ENCODE results near the gene TEX38.
"Not testable (repeated sequence)": the region's sequence is repeated elsewhere in the genome, so short reads cannot be mapped to it uniquely, and the experiment has no call there.

The TEX38 gene

DNA sequence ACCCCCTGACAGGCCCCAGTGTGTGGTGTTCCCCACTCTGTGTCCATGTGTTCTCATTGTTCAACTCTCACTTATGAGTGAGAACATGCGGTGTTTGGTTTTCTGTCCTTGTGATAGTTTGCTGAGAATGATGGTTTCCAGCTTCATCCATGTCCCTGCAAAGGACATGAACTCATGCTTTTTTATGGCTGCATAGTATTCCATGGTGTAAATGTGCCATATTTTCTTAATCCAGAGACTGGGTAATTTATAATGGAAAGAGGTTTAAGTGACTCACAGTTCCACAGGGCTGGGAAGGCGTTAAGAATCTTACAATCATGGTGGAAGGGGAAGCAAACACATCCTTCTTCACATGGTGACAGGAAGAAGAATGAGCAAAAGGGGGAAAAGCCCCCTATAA, 17.0 kb upstream of the TEX38 start:
- not testable (repeated sequence) for FAIRE-seq

DNA sequence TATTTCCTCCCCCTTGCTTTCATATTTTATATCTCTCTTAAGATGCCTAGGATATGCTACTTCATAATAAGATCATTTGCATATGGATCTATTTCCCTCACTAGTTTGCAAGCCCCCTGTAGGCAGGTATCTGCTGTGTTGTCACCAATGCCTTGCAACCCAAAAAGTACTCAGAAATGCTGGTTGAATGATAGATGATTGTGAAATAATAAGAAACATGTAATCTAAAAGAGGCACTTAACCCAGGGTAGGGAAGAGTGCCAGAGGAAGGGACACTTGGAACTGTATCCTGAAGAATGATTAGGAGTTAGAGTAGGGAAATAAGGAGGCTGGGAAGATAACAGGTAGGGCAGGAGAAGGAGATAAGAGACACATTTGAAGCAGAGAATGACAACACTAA, 15.8 kb upstream of the TEX38 start:
- FAIRE-seq (no peak), DNase-seq (ENCODE audit: insufficient read length, low spot score) (no peak)

More for the DNA sequence above, 17.0 kb upstream of the TEX38 start:
- not testable (repeated sequence) for DNase-seq (ENCODE audit: insufficient read length, low spot score)

DNA sequence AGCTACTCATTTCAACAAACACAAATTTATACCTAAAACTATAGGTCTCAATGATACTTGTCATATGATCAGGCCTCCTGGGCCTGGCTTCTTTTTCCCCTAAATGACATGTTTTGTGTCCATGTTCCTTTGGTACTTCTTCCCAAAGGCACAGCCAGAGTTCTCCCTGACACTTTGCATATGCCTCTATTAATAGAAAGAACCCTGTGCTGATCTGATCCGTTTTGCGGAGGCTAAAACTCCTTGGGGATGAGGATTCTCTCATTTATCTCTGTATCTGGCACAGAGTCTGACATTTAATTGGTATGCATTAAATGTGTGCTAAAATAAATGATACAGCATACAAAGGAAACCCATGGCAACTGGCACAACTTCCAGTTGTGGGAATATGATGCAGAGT, 15.0 kb upstream of the TEX38 start:
- DNase-seq (ENCODE audit: insufficient read length, low spot score), result no peak
- no peak for FAIRE-seq

DNA sequence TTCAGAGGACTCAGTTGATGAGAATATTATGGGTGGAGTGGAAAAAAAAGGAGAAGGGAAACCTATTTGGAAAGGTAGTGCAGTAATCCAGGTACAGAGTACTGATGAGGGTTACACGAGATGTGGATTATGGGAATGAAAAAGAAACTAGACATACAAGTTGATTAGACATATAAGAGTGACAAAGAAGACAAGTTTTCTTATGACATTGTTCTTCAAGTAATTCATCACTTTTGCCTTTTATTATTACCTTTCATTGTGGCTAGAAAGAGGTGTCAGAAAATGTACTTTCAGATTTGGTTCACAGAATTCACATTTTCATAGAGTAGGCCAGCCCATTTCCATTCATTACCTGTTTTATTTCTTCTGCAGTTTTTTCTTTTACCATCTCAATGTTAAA, 13.9 kb upstream of the TEX38 start:
- no peak for FAIRE-seq
- no peak for DNase-seq (ENCODE audit: insufficient read length, low spot score)

DNA sequence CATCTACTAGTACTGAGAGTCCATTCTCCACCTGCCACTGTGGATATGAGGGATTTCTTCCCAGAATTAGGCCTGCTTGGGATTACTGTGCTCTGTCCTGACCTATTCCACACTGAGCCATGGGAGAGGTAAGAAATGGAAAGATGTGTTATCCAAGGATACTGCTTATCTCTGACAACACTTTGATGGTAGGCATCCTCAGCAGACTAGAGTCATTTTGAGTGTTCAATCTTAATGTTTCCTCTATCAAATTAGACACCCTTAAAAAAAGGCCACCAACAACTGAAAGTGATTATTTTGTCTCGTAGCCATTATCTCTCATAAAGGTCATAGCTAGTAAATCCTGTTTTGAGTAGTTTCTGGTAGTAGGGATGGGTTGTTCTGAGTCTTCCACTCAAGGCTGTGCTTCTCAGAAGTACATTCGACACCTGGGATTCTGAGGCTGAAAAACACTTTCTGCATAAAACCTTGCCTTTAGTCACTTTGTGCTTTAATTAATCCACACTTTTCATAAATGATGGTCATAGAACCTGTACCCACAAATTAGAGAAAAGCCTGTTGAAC, 12.3 kb upstream of the TEX38 start:
- DNase-seq (ENCODE audit: insufficient read length, low spot score) (no peak), FAIRE-seq (no peak)

DNA sequence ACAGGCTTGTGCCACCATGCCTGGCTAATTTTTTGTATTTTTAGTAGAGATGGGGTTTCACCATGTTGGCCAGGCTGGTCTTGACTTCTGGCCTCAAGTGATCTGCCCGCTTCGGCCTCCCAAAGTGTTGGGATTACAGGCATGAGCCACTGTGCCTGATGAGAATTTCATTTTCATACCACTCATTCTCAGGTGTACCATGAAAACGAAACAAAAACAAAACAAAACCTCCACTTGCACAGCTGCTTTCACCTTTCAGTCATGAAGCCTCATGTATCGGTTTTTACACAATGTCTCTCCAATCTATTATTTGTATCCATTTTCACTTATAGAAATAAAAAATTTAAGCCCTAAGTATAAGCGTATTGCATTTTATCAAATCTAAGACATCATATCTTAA, 11.5 kb upstream of the TEX38 start:
- not testable (repeated sequence) for FAIRE-seq; DNase-seq (ENCODE audit: insufficient read length, low spot score)

DNA sequence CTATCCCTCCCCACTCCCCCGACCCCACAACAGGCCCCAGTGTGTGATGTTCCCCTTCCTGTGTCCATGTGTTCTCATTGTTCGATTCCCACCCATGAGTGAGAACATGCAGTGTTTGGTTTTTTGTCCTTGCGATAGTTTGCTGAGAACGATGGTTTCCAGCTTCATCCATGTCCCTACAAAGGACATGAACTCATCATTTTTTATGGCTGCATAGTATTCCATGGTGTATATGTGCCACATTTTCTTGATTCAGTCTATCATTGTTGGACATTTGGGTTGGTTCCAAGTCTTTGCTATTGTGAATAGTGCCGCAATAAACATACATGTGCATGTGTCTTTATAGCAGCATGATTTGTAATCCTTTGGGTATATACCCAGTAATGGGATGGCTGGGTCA, 8.7 kb upstream of the TEX38 start:
- not testable (repeated sequence) for DNase-seq (ENCODE audit: insufficient read length, low spot score); FAIRE-seq

DNA sequence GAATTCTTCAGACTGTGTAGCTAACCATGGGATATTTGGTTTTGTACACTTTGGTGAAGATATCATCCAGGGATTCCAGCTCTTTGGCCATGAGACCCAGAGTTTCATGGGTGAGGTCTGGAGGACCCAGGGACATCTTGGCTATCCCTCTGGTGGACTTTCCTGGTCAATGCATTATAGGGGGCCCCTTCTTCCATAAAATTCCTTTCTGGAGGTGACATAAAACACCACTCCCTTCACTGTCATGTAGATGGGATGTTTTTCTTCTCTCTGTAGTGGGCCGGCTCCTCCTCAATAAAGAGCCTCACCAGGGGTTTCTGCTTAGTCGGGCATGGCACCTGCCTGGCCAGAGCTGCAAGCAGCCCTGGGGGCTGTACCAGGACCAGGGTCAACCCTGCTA, 5.7 kb upstream of the TEX38 start:
- FAIRE-seq (no peak), DNase-seq (ENCODE audit: insufficient read length, low spot score) (no peak)

DNA sequence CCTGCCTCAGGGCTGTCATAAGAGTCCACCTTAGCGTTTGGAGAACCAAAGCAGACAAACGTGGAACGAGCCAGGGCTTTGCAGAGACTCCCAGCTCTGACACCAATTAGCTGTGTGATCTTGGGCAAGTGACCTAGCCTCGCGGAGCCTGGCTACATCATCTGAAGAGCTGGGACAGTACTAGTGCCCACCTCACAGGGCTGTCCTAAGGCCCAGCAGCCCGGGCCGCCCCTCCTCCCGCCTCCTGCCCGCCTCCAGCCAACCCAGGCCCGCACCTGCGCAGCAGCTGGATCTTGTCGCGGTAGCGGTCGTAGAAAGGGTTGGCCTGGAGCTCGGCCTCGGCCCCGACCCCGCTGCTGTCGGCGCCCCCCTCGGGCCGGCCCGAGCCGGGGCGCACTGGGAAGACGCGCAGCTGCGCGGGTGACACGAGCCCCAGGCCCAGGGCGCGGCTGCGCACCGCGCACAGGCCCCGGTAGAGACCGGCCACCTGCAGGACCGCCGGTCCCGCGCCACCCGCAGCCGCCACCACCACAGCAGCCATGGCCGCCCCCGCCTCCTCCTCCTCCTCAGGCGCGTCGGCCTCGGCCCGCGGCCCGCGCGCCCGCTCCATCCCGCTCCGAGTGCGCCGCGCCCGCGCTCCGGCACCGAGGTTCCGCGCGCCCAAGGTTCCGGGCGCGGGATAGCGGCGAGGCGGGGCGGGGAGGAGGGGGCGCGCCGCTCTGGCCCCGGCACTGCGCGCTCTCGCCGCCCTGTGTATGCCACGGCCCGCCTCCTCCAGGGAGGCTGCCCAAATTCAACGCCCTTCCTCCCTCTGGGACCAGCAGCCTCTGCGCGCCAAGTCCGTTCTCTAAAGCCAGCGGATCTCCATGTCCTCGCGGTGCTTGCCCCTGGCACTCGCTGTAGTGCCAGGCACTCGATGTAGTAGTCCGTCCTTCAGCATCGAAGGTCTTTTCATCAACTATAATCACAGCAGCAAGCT, 3.6 kb upstream of the TEX38 start, which contains the start of gene ATPAF1:
Gene ATPAF1 (minus strand): TSS at position 583 of the 979 bp plus-strand sequence. CDS start 42 bp downstream, at position 541.
- FAIRE-seq (peak; percentile 79), DNase-seq (ENCODE audit: insufficient read length, low spot score) (peak; percentile 42)

DNA sequence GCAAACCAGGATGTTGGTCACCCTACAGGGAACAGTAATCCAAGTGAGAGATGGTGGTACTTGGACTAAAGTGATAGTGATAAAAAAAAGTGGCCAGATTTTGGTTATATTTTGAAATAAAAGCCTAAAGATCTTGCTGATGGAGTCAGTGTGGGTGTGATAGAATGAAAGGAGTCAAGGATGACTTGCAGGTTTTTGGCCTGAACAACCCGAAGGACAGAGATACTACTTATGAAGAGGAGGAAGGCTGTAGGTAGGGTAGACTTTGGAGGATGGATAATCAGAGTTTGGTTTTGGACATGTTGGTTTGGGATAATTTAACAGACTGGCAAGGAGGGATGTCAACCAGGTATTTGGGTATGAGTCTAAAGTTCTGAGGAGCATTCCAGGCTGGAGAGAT, 1.5 kb upstream of the TEX38 start:
- FAIRE-seq (no peak), DNase-seq (ENCODE audit: insufficient read length, low spot score) (no peak)

DNA sequence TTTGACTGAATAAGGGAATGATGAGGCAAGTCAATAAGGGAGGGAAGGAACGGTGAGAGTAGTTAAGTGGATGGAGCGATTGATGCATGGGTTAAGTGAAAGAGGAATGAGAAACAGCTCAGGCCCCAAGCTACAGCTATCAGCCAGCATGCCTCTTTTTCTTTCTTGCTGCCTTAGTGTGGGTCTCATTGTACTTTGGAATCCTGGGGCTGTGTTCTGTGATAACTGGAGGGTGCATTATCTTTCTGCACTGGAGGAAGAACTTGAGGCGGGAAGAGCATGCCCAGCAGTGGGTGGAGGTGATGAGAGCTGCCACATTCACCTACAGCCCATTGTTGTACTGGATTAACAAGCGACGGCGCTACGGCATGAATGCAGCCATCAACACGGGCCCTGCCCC, 1.0 kb downstream of the TEX38 start:
- no peak for DNase-seq (ENCODE audit: insufficient read length, low spot score)
- FAIRE-seq, result no peak

DNA sequence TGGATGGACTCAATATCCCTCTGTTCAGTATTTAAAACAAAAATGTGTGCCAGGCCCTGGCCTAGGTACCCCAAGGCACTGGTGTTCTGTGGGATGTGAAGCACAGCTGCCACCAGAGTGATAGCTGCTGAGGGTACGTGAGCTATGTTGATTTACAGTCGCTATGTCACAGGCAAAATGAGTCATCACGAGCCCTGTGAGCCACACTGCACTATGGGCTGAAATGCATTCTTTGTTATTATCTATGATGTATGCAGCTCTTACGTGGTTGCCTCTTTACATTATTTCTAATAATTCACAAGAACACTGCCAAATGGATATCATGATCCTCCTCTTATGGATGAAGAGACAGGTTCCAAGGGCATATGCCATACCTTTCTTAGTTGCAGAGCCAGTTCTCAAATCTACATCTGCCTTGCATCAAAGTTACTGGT, 2.1 kb downstream of the TEX38 start:
- FAIRE-seq, result no peak
- DNase-seq (ENCODE audit: insufficient read length, low spot score), result peak; percentile 26

DNA sequence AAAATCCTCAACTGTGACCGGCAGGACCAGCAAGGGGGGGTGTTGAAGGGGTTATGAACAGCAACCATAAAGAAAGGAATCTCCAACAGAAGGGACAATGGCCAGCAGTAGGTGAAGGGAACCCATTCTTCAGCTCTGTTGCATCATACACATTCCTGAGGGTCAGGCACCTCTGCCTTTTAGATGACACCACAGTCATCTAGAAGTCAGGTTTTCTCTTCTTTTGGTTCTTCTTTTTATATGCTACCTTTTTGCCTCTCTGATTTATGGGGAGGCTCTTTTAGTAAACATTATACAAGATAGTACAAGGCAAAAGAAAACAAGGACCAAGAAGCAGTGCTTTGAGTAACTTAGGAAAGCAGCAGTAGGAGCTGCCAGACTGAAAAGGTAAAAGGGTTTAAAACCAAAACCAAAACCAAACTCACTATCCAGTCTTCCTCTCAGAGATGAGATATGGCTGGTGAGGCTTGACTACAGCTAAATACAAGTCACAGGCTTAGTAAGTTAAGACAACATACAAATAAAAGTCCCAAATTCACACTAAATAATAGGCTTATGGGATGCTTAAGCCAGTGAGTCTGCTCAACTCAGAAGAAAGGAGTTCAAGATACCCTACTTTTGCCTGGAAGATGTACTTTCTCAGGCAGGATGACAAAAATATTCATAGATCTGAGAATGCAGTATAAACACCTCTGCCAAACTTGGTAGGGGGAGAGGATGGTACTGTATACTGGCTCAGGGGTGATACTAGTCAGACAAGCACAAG, 4.1 kb downstream of the TEX38 start:
- DNase-seq (ENCODE audit: insufficient read length, low spot score) (no peak), FAIRE-seq (no peak)

DNA sequence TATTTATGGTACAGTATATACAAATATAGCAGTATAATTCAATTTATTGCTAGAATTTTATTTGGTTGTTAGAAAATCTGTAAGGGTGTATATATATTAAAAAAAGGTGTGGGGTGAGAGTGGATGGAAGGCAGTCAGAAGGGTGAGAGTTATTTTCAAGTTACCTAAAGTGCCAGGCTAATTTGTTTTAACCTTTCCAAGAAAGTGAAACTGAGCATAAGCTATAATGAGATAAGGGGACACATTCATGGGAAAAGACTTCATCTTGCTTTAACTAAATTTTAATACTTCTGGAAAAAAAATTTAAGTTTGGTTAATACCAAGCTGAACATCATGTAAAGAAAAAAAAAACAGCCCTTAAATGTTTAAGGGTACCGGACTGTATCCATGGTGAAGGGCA, 4.9 kb downstream of the TEX38 start:
- FAIRE-seq (no peak), DNase-seq (ENCODE audit: insufficient read length, low spot score) (no peak)

DNA sequence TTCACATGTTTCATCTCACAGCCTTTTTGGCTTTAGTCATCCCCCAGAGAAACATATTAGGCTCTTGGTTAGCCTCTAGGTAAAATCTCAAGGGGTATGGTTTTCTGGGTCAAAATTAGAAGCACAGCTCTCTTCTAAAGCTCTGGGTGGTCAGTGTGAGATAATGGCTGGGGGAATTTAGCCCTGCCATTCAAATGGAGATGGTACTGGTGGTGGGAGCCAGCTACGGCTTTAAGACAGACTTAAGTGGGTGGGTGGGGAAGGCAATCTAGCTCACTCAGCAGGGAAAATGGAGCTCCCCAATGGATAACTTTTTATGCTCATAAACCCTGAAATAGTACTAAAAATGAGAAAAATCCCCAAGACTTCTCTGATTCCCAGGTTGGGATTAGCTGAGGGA, 5.7 kb downstream of the TEX38 start:
- FAIRE-seq, result no peak
- no peak for DNase-seq (ENCODE audit: insufficient read length, low spot score)

DNA sequence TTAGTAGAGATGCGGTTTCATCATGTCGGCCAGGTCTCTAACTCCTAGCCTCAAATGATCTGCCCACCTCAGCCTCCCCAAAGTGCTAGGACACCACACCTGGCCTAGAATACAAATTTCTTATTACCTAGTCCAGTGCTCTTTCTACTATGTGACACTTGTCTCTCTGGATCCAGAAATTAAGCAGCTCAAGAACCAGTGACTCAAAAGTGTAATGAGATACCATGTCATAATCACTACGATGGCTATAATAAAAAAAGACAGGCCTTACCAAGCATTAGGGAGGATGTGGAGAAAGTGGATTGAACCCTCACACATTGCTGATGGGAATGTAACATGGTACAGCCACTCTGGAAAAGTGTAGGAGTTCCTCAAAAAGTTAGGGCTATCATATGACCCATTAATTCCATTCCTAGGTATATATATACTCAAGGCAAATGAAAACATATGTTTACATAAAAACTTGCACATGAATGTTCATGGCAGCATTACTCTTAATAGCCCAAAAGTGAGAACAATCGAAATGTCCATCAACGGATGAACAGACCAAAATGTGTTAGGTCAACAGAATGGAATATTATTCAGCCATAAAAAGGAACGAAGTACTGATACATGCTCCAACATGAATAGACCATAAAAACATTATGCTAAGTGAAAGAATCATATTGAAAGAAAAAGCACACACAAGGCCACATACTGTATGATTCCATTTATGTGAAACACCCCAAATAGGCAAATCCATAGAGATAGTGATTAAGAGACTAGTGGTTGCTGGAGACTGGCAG, 8.3 kb downstream of the TEX38 start:
- FAIRE-seq (no peak), DNase-seq (ENCODE audit: insufficient read length, low spot score) (no peak)

DNA sequence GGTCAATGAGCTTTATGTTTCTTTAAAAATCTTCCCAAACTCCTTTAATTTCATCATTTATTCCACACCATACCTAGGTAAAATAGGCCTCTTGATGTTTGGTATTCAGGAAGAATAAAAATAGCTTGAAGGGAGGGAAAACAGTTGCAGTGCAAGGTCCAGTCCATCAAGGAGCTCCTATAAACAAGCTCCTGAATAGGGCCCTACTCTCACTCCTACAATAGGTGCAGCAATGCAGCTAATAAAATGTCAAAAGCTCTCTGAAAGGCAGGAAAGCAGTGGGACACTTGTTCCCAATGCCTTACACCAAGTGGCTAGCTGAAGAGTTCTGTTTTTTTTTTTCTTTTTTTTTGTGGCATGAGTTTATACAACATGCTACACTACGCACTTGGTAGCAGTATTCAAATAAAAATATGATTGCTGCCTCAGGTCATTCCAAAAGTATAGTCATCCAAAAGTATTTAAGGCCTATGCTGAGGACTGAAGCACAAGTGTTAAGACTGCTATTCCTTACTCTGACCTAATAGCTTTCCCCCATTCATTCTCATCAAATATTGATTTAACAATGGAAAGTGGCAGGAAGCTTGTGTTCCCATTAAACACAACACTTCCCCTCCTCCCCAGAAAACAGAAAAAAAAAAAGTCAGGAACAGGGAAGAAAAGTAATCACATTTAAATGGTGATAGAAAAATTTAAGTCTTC, 9.8 kb downstream of the TEX38 start:
- DNase-seq (ENCODE audit: insufficient read length, low spot score), result no peak
- no peak for FAIRE-seq

DNA sequence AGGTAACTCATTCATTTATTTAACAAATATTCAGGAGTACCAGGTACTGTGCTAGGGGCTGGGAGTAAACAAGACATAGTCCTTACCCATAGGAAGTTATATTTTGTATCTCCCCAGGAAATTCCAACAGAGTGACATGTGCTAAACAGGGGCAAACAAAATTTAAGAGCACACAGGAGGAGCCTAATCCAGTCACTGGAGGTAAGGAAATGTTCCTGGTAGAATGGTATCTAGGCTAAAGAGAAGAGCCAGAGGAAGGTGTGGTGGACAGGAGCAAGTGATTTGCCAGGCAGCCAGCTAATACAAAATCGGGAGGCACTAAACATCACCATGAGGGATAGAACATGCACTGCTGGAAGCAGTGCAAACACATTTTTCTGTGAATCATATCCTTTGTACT, 10.4 kb downstream of the TEX38 start:
- DNase-seq (ENCODE audit: insufficient read length, low spot score) (no peak), FAIRE-seq (no peak)

DNA sequence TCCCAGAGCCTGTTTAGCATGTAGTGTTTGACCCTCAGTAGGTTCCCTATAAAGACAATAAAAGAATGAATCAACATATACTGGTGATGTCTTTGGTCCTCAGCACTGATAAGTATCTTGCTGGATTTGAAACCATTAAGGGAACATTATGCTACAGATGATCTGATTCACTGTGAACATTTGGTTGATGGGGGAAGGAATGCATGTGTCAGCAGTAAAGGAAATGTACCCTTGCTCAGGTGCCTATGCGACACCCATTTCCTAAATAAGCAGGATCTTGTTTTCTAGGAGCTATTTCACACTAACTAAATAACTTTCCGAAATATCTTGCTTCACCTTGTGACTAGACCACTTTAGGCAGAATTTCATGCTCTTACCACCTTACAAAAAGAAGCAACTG, 13.0 kb downstream of the TEX38 start:
- DNase-seq (ENCODE audit: insufficient read length, low spot score) (no peak), FAIRE-seq (no peak)

DNA sequence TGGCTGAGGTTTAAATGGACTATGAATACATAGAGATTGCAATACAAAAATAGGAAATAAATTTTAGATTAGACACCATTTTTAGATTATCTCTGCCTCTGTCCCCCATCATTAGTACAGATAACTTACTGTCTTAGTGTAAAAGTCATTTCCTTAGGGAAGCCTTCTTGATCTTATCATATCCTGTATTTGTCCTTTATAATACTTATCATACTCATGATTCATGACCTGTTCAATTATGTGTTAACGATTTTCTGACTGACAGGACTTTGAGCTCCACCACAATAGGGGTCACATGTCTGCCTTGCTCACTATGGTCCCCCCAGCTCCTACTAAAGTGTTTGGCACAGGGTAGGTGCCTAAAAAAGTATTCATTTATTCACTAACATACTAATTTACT, 14.6 kb downstream of the TEX38 start:
- FAIRE-seq, result no peak
- DNase-seq (ENCODE audit: insufficient read length, low spot score), result no peak

All from HTR-8/SVneo (cell line).